Neural cell (in vitro differentiated cells): ENCODE measurements around the gene PDIA4.

Experiments
- CTCF ChIP-seq: fragments of 450-650 bp; IDR thresholded peaks from 2 replicates; pipeline ENCODE4 v1.5.1; 2014; ENCODE audit warnings: antibody characterized with exemption, mild to moderate bottlenecking, moderate library complexity; ENCODE audit not compliant: poor library complexity, severe bottlenecking
- POLR2AphosphoS5 ChIP-seq: IDR thresholded peaks from 2 replicates; pipeline ENCODE4 v1.6.1; 2012
- RAD21 ChIP-seq: fragments of 450-650 bp; conservative IDR thresholded peaks from 2 replicates; pipeline ENCODE4 v1.6.1; 2014; ENCODE audit warnings: antibody characterized with exemption, mild to moderate bottlenecking, moderate library complexity
- REST ChIP-seq: IDR thresholded peaks from 2 replicates; pipeline ENCODE4 v1.6.1; 2012; ENCODE audit warnings: borderline replicate concordance
- SMC3 ChIP-seq: fragments of 450-650 bp; conservative IDR thresholded peaks from 2 replicates; pipeline ENCODE4 v1.6.1; 2014; ENCODE audit warnings: antibody characterized with exemption, mild to moderate bottlenecking, moderate library complexity; ENCODE audit not compliant: poor library complexity
- TAF1 ChIP-seq: IDR thresholded peaks from 2 replicates; pipeline ENCODE4 v1.6.1; 2012; ENCODE audit warnings: low read depth

- no peak for TF ChIP-seq POLR2AphosphoS5
- no peak for TF ChIP-seq CTCF
- no peak for TF ChIP-seq TAF1
- TF ChIP-seq RAD21 = no peak
- TF ChIP-seq SMC3 = no peak
- no peak for TF ChIP-seq REST
Measured at GRCh38 chr7:148963583-148964482, 64.5 kb downstream of the PDIA4 start.
